Measurements from ENCODE around the gene ABAT.
"Not testable (repeated sequence)": the region's sequence is repeated elsewhere in the genome, so short reads cannot be mapped to it uniquely, and the experiment has no call there.

The ABAT gene

GRCh38 chr16:8782673-8783072 is 108.3 kb downstream of the ABAT start:
- in situ Hi-C loops (cut with MboI; ENCODE audit: low pct_unique_long_range_greater_than_20kb, low sequenced_read_pairs, unreplicated experiment), result loop anchor here (25.0 kb wide), 1 partner anchor 220 kb away; no protein-coding TSS in a partner anchor

DNA sequence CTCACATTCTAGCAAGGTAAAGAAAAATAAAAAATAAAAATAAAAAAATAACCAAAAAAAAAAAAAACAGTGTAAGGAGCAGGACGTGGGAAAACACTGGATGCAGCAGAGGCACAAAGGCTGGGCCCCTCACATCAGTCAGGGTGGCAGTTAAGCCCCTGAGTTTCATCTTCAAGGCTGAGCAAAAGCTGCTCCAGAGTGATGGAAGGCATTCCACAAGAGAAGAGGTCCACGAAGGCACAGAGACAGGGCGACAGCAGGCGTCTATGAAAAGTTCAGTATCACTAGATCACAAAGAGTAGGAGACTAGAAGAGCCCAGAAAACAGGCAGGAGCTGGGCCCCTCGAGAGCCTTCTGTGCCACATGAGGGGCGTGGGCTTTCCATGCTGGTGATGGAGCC is 111.0 kb downstream of the ABAT start:
- no peak for TF ChIP-seq CTCF (IDR thresholded peaks at IDR 0.05; ENCODE audit: extremely low read depth, insufficient read depth, missing control alignments)
- in situ Hi-C loops (cut with MboI; ENCODE audit: low pct_unique_long_range_greater_than_20kb, low sequenced_read_pairs, unreplicated experiment), result loop anchor here (25.0 kb wide), 1 partner anchor 223 kb away; no protein-coding TSS in a partner anchor
- no peak for DNase-seq (ENCODE audit: low spot score)

More at GRCh38 chr16:8782673-8783072, 108.3 kb downstream of the ABAT start:
- TF ChIP-seq CTCF (IDR thresholded peaks at IDR 0.05; ENCODE audit: extremely low read depth, insufficient read depth, missing control alignments), result no peak
- no peak for DNase-seq (ENCODE audit: low spot score)

GRCh38 chr16:8786316-8786715 is 111.9 kb downstream of the ABAT start:
- in situ Hi-C loops (cut with MboI; ENCODE audit: low pct_unique_long_range_greater_than_20kb, low sequenced_read_pairs, unreplicated experiment), result loop anchor here (25.0 kb wide), 1 partner anchor 224 kb away; no protein-coding TSS in a partner anchor
- not testable (repeated sequence) for DNase-seq (ENCODE audit: low spot score)

- in situ Hi-C loops (cut with MboI; ENCODE audit: low pct_unique_long_range_greater_than_20kb, low sequenced_read_pairs, unreplicated experiment), result loop anchor here (25.0 kb wide), 1 partner anchor 226 kb away; no protein-coding TSS in a partner anchor
- TF ChIP-seq CTCF (IDR thresholded peaks at IDR 0.05; ENCODE audit: extremely low read depth, insufficient read depth, missing control alignments), result no peak
- no peak for DNase-seq (ENCODE audit: low spot score)
Measured at GRCh38 chr16:8788578-8789172, 114.3 kb downstream of the ABAT start.

- DNase-seq (ENCODE audit: low spot score), result no peak
- TF ChIP-seq CTCF (IDR thresholded peaks at IDR 0.05; ENCODE audit: extremely low read depth, insufficient read depth, missing control alignments), result no peak
- in situ Hi-C loops (cut with MboI; ENCODE audit: low pct_unique_long_range_greater_than_20kb, low sequenced_read_pairs, unreplicated experiment), result loop anchor here (10.0 to 25.0 kb wide), 2 partner anchors 120 to 233 kb away; partner anchors contain the start of gene ABAT
Measured at GRCh38 chr16:8795091-8795490, 120.7 kb downstream of the ABAT start.

- DNase-seq (ENCODE audit: low spot score), result no peak
- TF ChIP-seq CTCF (IDR thresholded peaks at IDR 0.05; ENCODE audit: extremely low read depth, insufficient read depth, missing control alignments), result no peak
- in situ Hi-C loops (cut with MboI; ENCODE audit: low pct_unique_long_range_greater_than_20kb, low sequenced_read_pairs, unreplicated experiment), result loop anchor here (10.0 to 25.0 kb wide), 2 partner anchors 121 to 234 kb away; partner anchors contain the start of gene ABAT
Measured at GRCh38 chr16:8795818-8796217, 121.4 kb downstream of the ABAT start.
